H1 (cell line): ENCODE results near the gene SNX27.

Experiments used
- ATF2 ChIP-seq: IDR thresholded peaks from 2 replicates; pipeline ENCODE4 v1.6.1; 2012; ENCODE audit warnings: low read length, inconsistent platforms
- ATF3 ChIP-seq: IDR thresholded peaks from 2 replicates; pipeline ENCODE4 v1.6.1; 2011; ENCODE audit warnings: low read depth, mild to moderate bottlenecking, low read length; ENCODE audit not compliant: insufficient read depth
- CREB1 ChIP-seq: IDR thresholded peaks from 2 replicates; pipeline ENCODE4 v1.6.1; 2012; ENCODE audit warnings: inconsistent platforms
- CTCF ChIP-seq, 3 experiments: IDR thresholded peaks; 1 replicate in 2 of 3; 2 replicates in 1 of 3; pipeline versions ENCODE4 v1.5.1 to v1.6.1; 2011; ENCODE audit warnings: low read length in 3 of 3, mild to moderate bottlenecking in 3 of 3, inconsistent platforms in 2 of 3, low read depth in 1 of 3, moderate library complexity in 1 of 3; ENCODE audit not compliant: insufficient read depth in 1 of 3; ENCODE audit errors: control extremely low read depth in 1 of 3
- JUND ChIP-seq: IDR thresholded peaks from 2 replicates; pipeline ENCODE4 v1.6.1; 2011; ENCODE audit warnings: mild to moderate bottlenecking, improper control_type of control experiment, low read length
- NRF1 ChIP-seq: IDR thresholded peaks from 2 replicates; pipeline ENCODE4 v1.6.1; 2011; ENCODE audit warnings: mild to moderate bottlenecking, low read depth, low read length, improper control_type of control experiment
- POLR2A ChIP-seq, 2 experiments: IDR thresholded peaks; 1 replicate in 1 of 2; 2 replicates in 1 of 2; pipeline ENCODE4 v1.6.1; 2011; ENCODE audit warnings: low read depth in 2 of 2, low read length in 2 of 2, mild to moderate bottlenecking in 2 of 2; ENCODE audit errors: control extremely low read depth in 1 of 2
- POLR2AphosphoS5 ChIP-seq: IDR thresholded peaks from 2 replicates; pipeline ENCODE4 v1.6.1; 2011; ENCODE audit warnings: low read depth, low read length
- SP2 ChIP-seq: IDR thresholded peaks from 2 replicates; pipeline ENCODE4 v1.6.1; 2012; ENCODE audit warnings: mild to moderate bottlenecking, low read length, inconsistent platforms
- TCF12 ChIP-seq: IDR thresholded peaks from 2 replicates; pipeline ENCODE4 v1.6.1; 2011; ENCODE audit warnings: low read depth, mild to moderate bottlenecking, low read length

- TF ChIP-seq POLR2AphosphoS5 = no peak
- no peak for TF ChIP-seq CTCF (IDR thresholded peaks at IDR 0.05; ENCODE audit: control extremely low read depth in 1 of 3, insufficient read depth in 1 of 3, low read depth in 1 of 3, low read length in 3 of 3)
- no peak for TF ChIP-seq JUND
- TF ChIP-seq POLR2A (IDR thresholded peaks at IDR 0.05; ENCODE audit: control extremely low read depth in 1 of 2, low read depth in 2 of 2, low read length in 2 of 2) = no peak; a peak in 1 of 3 replicates
- no peak for TF ChIP-seq ATF2
- no peak for TF ChIP-seq SP2
- no peak for TF ChIP-seq CREB1
- no peak for TF ChIP-seq ATF3
- no peak for TF ChIP-seq NRF1
- no peak for TF ChIP-seq TCF12
Observed at GRCh38 chr1:151612501-151613281, 841 bp downstream of the SNX27 start.
